HG03097 (cell line): ENCODE measurements around the gene SRGN.

Experiments
- ATAC-seq: cut with Tn5 transposase; IDR thresholded peaks from one replicate; pipeline ENCODE4 v1.9.1; 2021; ENCODE audit not compliant: unreplicated experiment, low FRiP score

Gene SRGN

GRCh38 chr10:69060127-69060798 lies 27.6 kb upstream of the SRGN start:
- ATAC-seq: no peak

- no peak for ATAC-seq
Observed at GRCh38 chr10:69061305-69062161, 26.4 kb upstream of the SRGN start.

- no peak for ATAC-seq
Observed at GRCh38 chr10:69062901-69063300, 25.0 kb upstream of the SRGN start.

GRCh38 chr10:69064762-69065328 lies 23.1 kb upstream of the SRGN start:
- ATAC-seq: no peak

GRCh38 chr10:69065406-69066361 lies 22.2 kb upstream of the SRGN start:
- peak; percentile 40 for ATAC-seq

GRCh38 chr10:69067189-69067588 lies 20.7 kb upstream of the SRGN start:
- no peak for ATAC-seq

- ATAC-seq: no peak
Observed at GRCh38 chr10:69068549-69068948, 19.4 kb upstream of the SRGN start.

GRCh38 chr10:69069090-69070042 lies 18.5 kb upstream of the SRGN start:
- ATAC-seq: no peak

GRCh38 chr10:69070951-69071350 lies 17.0 kb upstream of the SRGN start:
- no peak for ATAC-seq

GRCh38 chr10:69071610-69072009 lies 16.3 kb upstream of the SRGN start:
- ATAC-seq: no peak

- no peak for ATAC-seq
Observed at GRCh38 chr10:69073026-69073425, 14.9 kb upstream of the SRGN start.

GRCh38 chr10:69073736-69074364 lies 14.1 kb upstream of the SRGN start:
- ATAC-seq: no peak

- ATAC-seq: no peak
Observed at GRCh38 chr10:69074532-69074931, 13.4 kb upstream of the SRGN start.

GRCh38 chr10:69075431-69075830 lies 12.5 kb upstream of the SRGN start:
- no peak for ATAC-seq

GRCh38 chr10:69078311-69078710 lies 9.6 kb upstream of the SRGN start:
- no peak for ATAC-seq

GRCh38 chr10:69080226-69080625 lies 7.7 kb upstream of the SRGN start:
- ATAC-seq: no peak

- ATAC-seq: no peak
Observed at GRCh38 chr10:69086001-69086509, 1.8 kb upstream of the SRGN start.

GRCh38 chr10:69088471-69088769 lies 517 bp downstream of the SRGN start:
- ATAC-seq: no peak
